Activated CD8-positive, alpha-beta memory T cell treated with anti-CD3 and anti-CD28 coated beads for 24 hours (primary cell): Measurements from ENCODE around the gene EPM2AIP1.

Experiments used
- DNase-seq: peaks from one replicate; pipeline ENCODE4 v3.0.0-alpha.2; 2020

Gene EPM2AIP1

GRCh38 chr3:36944641-36945270 is 48.2 kb downstream of the EPM2AIP1 start, which contains the start of gene TRANK1:
Gene TRANK1 (minus strand): TSS chr3:36945054. CDS start chr3:36944809, 245 bp downstream.
- peak; percentile 89 for DNase-seq

DNA sequence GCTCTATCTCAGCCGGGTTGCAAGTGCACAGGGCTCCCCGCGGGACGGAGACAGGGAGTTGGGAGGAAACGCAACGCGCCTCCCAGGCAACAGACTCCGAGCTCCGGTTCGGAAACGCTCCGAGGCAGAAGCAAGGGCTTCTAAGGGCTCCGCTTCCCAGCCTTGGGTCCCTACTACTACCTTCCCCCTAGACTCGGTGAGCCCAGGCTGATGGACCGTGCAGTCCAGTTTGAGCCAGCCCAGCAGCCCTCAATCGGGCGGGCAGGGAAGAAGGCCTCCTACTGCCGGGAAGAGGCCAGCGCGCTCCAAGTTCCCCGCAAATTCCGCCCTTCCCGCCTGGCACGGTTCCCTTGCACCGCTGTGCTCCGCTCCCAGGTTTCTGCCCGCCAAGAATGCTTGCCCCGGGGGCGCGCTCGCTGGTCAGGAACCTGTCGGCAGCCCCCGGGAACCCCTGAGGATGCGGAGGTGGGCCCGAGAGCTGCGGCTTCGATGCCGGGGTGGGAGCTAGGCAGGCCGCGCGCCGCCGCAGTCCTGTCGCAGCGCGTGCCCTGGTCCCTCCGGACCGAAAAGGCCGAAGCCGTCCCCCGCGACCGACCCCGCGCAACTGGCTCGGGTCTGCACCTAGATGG is 48.8 kb downstream of the EPM2AIP1 start:
- no peak for DNase-seq

DNA sequence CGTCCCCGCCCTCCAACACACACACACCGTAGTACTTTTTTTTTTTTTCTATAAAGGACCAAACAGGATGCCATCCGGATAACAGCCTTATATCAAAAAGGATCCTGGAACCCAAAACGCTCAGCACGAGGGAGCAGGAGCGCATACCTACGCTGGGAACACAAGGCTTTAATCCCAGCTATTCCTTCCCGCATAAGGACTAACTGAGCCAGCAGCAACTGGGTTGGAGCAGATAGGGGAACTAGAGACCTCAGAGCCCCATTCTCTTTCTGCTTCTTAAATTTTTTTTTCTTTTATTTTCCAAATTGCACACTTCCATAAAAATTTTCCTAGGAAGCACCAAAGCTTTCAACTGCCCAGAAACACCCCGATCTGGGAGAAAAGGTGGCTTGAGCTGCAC is 49.3 kb downstream of the EPM2AIP1 start:
- peak; percentile 52 for DNase-seq

DNA sequence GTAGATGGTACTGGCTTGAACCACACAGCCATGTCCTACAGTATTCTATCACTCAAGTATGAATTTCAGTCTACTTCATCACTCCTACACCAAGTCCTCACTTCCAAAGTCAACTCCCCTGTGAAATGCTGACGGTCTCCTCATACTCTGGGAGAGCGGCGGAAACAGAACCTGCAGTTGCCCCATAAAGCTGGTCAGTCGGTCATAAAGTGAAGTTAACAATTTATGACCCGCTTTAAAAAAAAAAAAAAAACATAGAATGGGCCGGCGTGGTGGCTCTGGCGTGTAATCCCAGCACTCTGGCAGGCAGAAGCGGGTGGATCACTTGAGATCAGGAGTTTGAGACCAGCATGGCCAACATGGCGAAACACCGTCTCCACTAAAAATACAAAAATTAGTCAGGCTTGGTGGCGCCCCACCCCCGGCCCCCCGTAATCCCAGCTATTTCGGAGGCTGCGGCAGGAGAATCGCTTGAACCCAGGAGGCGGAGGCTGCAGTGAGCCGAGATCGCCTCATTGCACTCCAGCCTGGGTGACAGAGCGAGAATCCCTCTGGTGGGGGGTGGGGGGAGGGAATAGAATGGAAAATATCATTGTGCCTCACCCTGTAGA is 50.2 kb downstream of the EPM2AIP1 start:
- peak; percentile 48 for DNase-seq

DNA sequence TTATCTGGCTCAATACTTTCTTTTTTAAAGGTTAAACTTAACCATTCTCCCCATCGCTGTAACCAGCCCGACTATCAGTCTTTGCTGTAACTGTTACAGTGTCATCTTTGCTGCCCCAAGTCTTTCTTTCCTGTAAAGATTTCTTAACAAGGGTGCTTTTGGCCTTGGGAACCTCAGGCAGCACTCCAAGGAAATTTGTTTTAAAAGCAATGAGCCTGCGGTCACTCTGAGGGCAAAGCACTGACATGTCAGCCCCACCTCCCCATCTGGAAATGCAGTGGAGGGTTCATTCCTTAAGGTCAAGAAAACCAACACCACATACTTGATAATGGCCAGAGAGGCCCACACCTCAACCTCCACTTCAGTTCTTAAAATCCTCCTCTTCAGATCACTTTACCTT is 51.3 kb downstream of the EPM2AIP1 start:
- DNase-seq: peak; percentile 33

- peak; percentile 32 for DNase-seq
These were observed 51.8 kb downstream of the EPM2AIP1 start for GRCh38 chr3:36941162-36941561.

DNA sequence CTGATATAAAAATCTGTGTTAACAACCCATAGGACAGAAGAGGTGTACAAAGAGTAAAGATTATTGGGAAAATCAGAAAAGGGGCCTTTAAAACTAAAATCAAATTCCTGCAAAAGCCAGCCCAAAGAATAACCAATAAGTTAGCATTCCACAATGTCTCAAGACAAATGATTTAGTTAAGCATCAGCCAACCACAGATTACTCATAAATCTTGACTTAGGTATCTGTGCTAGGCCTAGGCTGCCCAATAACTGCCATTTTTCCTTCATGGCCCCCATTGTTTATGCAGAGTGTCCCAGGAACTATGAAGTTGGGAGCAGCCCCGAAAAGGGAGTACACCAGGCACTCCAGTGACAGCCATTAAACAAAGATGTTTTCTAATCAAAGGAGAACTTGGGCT is 55.4 kb downstream of the EPM2AIP1 start:
- DNase-seq: peak; percentile 49
